K562 (cell line): Measurements from ENCODE around the gene SH2D4B. TPM values are rescaled to one million over a fixed set of nuclear protein-coding genes. Genes with fewer than 3 reads are reported as not detected.

Experiments used
- ATAC-seq: fragments of 200-7000 bp; cut with Tn5 transposase; 3 replicates; pipeline ENCODE4 v1.9.1; 2020; ENCODE audit warnings: moderate library complexity
- BruUV-seq: library from RNA; stranded (reverse); fragments of 400-500 nt; replicated peaks from 2 replicates; lab custom pipeline; 2021; lab: Mats Ljungman, UMichigan
- CTCF ChIA-PET: fragments of 300-600 bp; formaldehyde crosslinking; extraction: SDS; loops from one replicate; lab custom pipeline; 2021; ENCODE audit warnings: low intra/inter-chr PET ratio; lab: Yijun Ruan, JAX
- POLR2A ChIA-PET: fragments of 300-600, 350-650 bp; sonication (Branson Sonifier 250); formaldehyde crosslinking; extraction: SDS; loops from one replicate; lab custom pipeline; 2021; ENCODE audit warnings: antibody characterized with exemption, inconsistent platforms; lab: Yijun Ruan, JAX
- DNase-seq, 4 experiments: peaks; one replicate each; pipeline versions ENCODE4 v3.0.0 to v3.0.0-alpha.2; 2011 to 2018; ENCODE audit warnings: low spot score in 3 of 4, mixed read lengths in 3 of 4; ENCODE audit errors: extremely low read depth in 1 of 4
- FAIRE-seq: peaks from 2 replicates; lab custom pipeline; 2011; peaks lifted over from hg19 to GRCh38; lab: Jason Lieb, UNC
- H2AFZ ChIP-seq: 2 replicates; pipeline ENCODE4 v1.6.0; 2011; ENCODE audit warnings: low read depth, low read length, control low read depth, inconsistent platforms
- H3K27ac ChIP-seq: fragments of 200-600 bp; 3 replicates; pipeline ENCODE4 v1.8.0; 2011; ENCODE audit warnings: low read depth, mild to moderate bottlenecking, control low read depth, inconsistent platforms, low read length, moderate library complexity, mixed read lengths; ENCODE audit errors: extremely low read depth
- H3K27me3 ChIP-seq, 2 experiments: fragments of 300-600 bp in 1 of 2; 2 replicates in 1 of 2; 3 replicates in 1 of 2; pipeline versions ENCODE4 v1.6.0 to v1.8.0; 2011; ENCODE audit warnings: inconsistent platforms in 2 of 2, low read length in 2 of 2, mild to moderate bottlenecking in 1 of 2, mixed read lengths in 1 of 2, moderate library complexity in 1 of 2; ENCODE audit not compliant: control insufficient read depth in 2 of 2, insufficient read depth in 2 of 2
- H3K36me3 ChIP-seq: fragments of 300-600 bp; 3 replicates; pipeline ENCODE4 v1.8.0; 2011; ENCODE audit warnings: mild to moderate bottlenecking, low read length, inconsistent platforms; ENCODE audit not compliant: control insufficient read depth, insufficient read depth
- H3K4me1 ChIP-seq, 2 experiments: fragments of 200-600 bp in 1 of 2; replicated peaks in 1 of 2; 2 replicates in 1 of 2; 3 replicates in 1 of 2; pipeline versions ENCODE4 v1.5.1 to v1.8.0; 2011; ENCODE audit warnings: inconsistent platforms in 2 of 2, low read length in 2 of 2, mild to moderate bottlenecking in 1 of 2, mixed read lengths in 1 of 2, moderate library complexity in 1 of 2; ENCODE audit not compliant: control insufficient read depth in 2 of 2, insufficient read depth in 2 of 2
- H3K4me2 ChIP-seq: 2 replicates; pipeline ENCODE4 v1.6.1; 2011; ENCODE audit warnings: low read length, control low read depth, inconsistent platforms, mixed read lengths; ENCODE audit not compliant: insufficient read depth
- H3K4me3 ChIP-seq: fragments of 200-600 bp; sonication (generic), shearing (Covaris generic); 2 replicates; pipeline ENCODE4 v1.5.1; 2016; ENCODE audit warnings: control low read depth, inconsistent platforms
- H3K79me2 ChIP-seq: fragments of 200-600 bp; 3 replicates; pipeline ENCODE4 v1.8.0; 2011; ENCODE audit warnings: low read length, inconsistent platforms; ENCODE audit not compliant: control insufficient read depth, insufficient read depth
- H3K9ac ChIP-seq, 2 experiments: 2 replicates each; pipeline versions ENCODE4 v1.6.0 to v1.6.1; 2011; ENCODE audit warnings: low read depth in 2 of 2, low read length in 2 of 2, control low read depth in 1 of 2, inconsistent platforms in 1 of 2, mild to moderate bottlenecking in 1 of 2, mixed read lengths in 1 of 2; ENCODE audit not compliant: insufficient read depth in 1 of 2
- H3K9me1 ChIP-seq: one replicate; pipeline ENCODE4 v1.6.0; 2011; ENCODE audit warnings: inconsistent platforms, mild to moderate bottlenecking, low read length, moderate library complexity; ENCODE audit not compliant: control insufficient read depth, insufficient read depth
- H3K9me3 ChIP-seq: replicated peaks from 2 replicates; pipeline ENCODE4 v1.5.1; 2011; ENCODE audit warnings: low read depth, low read length, inconsistent platforms; ENCODE audit not compliant: control insufficient read depth, insufficient read depth
- H4K20me1 ChIP-seq: replicated peaks from 2 replicates; pipeline ENCODE4 v1.6.1; 2011; ENCODE audit warnings: low read length, inconsistent platforms, mixed read lengths; ENCODE audit not compliant: control insufficient read depth, insufficient read depth
- ARHGAP35 ChIP-seq: fragments of 450-650 bp; IDR thresholded peaks from 2 replicates; pipeline ENCODE4 v1.6.1; 2018; ENCODE audit not compliant: partially characterized antibody
- CBX8 ChIP-seq: fragments of 200-600 bp; sonication (generic); IDR thresholded peaks from 2 replicates; pipeline ENCODE4 v1.6.1; 2012; ENCODE audit warnings: borderline replicate concordance, mixed run types, low read depth, mild to moderate bottlenecking, moderate library complexity, mixed read lengths, low read length, control low read depth, inconsistent platforms; ENCODE audit not compliant: poor library complexity, severe bottlenecking; ENCODE audit errors: extremely low read depth
- HNRNPL ChIP-seq: fragments of 200-400 bp; formaldehyde crosslinking; IDR thresholded peaks from 2 replicates; pipeline ENCODE4 v1.6.1; 2017; ENCODE audit warnings: low read depth, mild to moderate bottlenecking, low read length
- JUNB ChIP-seq: fragments of 450-650 bp; formaldehyde crosslinking; conservative IDR thresholded peaks from 2 replicates; pipeline ENCODE4 v1.4.0; 2020; ENCODE audit warnings: mild to moderate bottlenecking
- KLF1 ChIP-seq: fragments of 450-650 bp; IDR thresholded peaks from 2 replicates; pipeline ENCODE4 v1.6.1; 2016; ENCODE audit warnings: missing genetic modification characterization, missing compliant biosample characterization
- MAFF ChIP-seq: IDR thresholded peaks from 2 replicates; pipeline ENCODE4 v1.6.1; 2012; ENCODE audit warnings: low read length, improper control_type of control experiment
- NFIX ChIP-seq: fragments of 250-450 bp; sonication (Bioruptor Pico); IDR thresholded peaks from 2 replicates; pipeline ENCODE4 v1.4.0; 2020; ENCODE audit warnings: low read depth, mild to moderate bottlenecking, moderate library complexity
- WGBS: fragments of 100-300 bp; shearing (Covaris generic); methylation state at CpG from one replicate; pipeline ENCODE4 v1.1.6; 2016; ENCODE audit warnings: low coverage, mixed read lengths; ENCODE audit not compliant: insufficient coverage; ENCODE audit errors: missing lambda C conversion rate; 5-methylcytosine and 5-hydroxymethylcytosine counted together
- in situ Hi-C: fragments of 300-500 bp; cut with MboI; formaldehyde crosslinking; loops from 4 replicates; pipeline ENCODE4 v1.15.0; 2018; ENCODE audit warnings: inconsistent platforms, mixed read lengths
- intact Hi-C: fragments of 100-400 bp; cut with micrococcal nuclease; formaldehyde crosslinking; loops from 2 replicates; pipeline ENCODE4 v1.14.2; 2022
- polyA plus RNA-seq, 8 experiments: library from polyadenylated mRNA; depleted of rRNA in 4 of 8; stranded (reverse) in 5 of 8; unstranded in 3 of 8; fragments of >200 nt; fragmentation: Nextera tagmentation in 2 of 8; fragmentation: Illumina TruSeq in 1 of 8; extraction: Ambion mirVana in 2 of 8; extraction: Trizol in 1 of 8; gene quantifications; 2 replicates each; pipeline versions ENCODE4 v1.2.1 to v1.2.3, GENCODE V29; 2011 to 2014; ENCODE audit warnings: inconsistent platforms in 1 of 8, missing spikeins in 1 of 8
- total RNA-seq, 7 experiments: library from RNA; depleted of rRNA in 6 of 7; stranded (reverse); fragments of >200 nt in 6 of 7; fragmentation: Illumina TruSeq in 2 of 7; extraction: Trizol in 2 of 7; gene quantifications; 2 replicates each; pipeline versions ENCODE4 v1.2.1 to v1.2.3, GENCODE V29; 2011 to 2021; ENCODE audit warnings: low replicate concordance in 1 of 7
- TF ChIP-seq, protein P1 (sequence below): sonication (generic); formaldehyde crosslinking; IDR thresholded peaks from 2 replicates; pipeline ENCODE4 v1.5.0; 2020; ENCODE audit warnings: missing genetic modification reagents

SH2D4B gene
- total and polyA plus RNA-seq, 9 of the 15 experiments (the other 6 are each of a cell fraction or from before 2014, with no cell fraction given): 0.03 to 0.14 (median 0.04) TPM; not detected in 4

DNA sequence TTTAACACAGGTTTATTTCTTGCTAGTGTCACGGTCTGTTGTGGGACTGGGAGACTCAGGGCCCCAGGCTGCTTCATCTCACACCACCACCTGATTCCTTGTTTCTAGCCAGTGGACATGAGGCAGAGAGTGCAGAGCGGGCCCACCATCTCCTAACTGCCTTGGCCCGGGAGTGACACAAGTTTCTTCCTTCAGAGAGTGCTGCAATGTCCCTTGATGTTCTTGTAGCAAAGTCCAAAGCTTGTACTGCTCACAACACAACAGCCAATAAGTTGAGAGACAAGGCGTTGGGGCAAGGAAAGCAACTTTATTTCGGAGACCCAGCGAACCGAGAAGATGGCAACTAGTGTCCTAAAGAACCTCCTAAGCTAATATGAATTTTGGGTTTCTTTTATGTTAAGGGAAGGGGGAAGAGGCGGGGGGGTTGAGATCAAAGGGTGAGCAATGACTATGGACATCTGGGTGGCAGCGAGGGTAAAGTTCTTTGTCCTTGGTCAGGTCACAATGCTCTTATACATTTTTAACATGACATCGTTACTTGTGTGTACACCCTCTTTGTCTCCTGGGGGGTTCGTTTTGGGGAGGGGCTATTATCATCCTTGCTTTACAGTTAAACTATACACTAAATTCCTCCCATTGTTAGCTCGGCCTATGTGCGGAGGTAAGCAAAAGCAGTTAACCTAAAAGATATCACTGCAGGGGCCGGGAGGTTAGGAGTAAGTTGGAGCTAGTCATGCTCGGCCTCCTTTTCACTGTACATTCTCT, 31.6 kb downstream of the SH2D4B start:
- in situ Hi-C loops (no loop called here), intact Hi-C loops (no loop called here)
- FAIRE-seq: no peak
- no peak overlapping the region for H3K4me2 ChIP-seq
- TF ChIP-seq, protein P1, sequence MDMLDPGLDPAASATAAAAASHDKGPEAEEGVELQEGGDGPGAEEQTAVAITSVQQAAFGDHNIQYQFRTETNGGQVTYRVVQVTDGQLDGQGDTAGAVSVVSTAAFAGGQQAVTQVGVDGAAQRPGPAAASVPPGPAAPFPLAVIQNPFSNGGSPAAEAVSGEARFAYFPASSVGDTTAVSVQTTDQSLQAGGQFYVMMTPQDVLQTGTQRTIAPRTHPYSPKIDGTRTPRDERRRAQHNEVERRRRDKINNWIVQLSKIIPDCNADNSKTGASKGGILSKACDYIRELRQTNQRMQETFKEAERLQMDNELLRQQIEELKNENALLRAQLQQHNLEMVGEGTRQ (CRISPR knock-in tag): no peak
- no peak for TF ChIP-seq KLF1 (tag)
- TF ChIP-seq ARHGAP35: no peak
- TF ChIP-seq NFIX (CRISPR knock-in tag): no peak
- TF ChIP-seq MAFF: no peak
- TF ChIP-seq CBX8: no peak
- no peak for TF ChIP-seq JUNB
- TF ChIP-seq HNRNPL: no peak
- no peak overlapping the region for H3K4me3 ChIP-seq
- ATAC-seq: no peak
- no peaks in the 10 kb centered on the region for H3K79me2 ChIP-seq
- BruUV-seq: no TSS peak
- H3K9me3 ChIP-seq: no peaks in the 10 kb centered on the region
- H2AFZ ChIP-seq: no peak overlapping the region
- no peak for DNase-seq
- no peaks in the 10 kb centered on the region for H4K20me1 ChIP-seq
- CTCF ChIA-PET: no interaction called here
- H3K27me3 ChIP-seq: peaks cover 34 to 50% of the 10 kb centered on the region in 2 experiments
- H3K27ac ChIP-seq: no peak overlapping the region
- no peaks in the 10 kb centered on the region for H3K36me3 ChIP-seq
- WGBS: 1% methylated on average over 15 of the region's 15 CpGs
- H3K4me1 ChIP-seq: no peaks in the 10 kb centered on the region
- no peaks in the 10 kb centered on the region for H3K9me1 ChIP-seq
- POLR2A ChIA-PET: interaction anchor here (0.6 kb wide), 1 partner anchor 20 kb away, joined by 4 read pairs; no protein-coding TSS in a partner anchor
- no peak overlapping the region for H3K9ac ChIP-seq
